ENCODE measurements around the gene FLT3LG. TPM values are rescaled to one million over a fixed set of nuclear protein-coding genes. Genes with fewer than 3 reads are reported as not detected.
A peak's percentile ranks its signal among the peaks of the same experiment; 100 is the strongest.

The FLT3LG gene
- total and polyA plus RNA-seq, 4 donors = 1.2 to 5.2 (median 4.5) TPM

GRCh38 chr19:49447485-49448431 lies 26.3 kb upstream of the FLT3LG start:
- H3K9me3 ChIP-seq (ENCODE audit: control insufficient read depth, insufficient read depth, low read length) = no peaks in the 10 kb centered on the region
- peaks cover 42% of the 10 kb centered on the region for H3K36me3 ChIP-seq (ENCODE audit: control insufficient read depth, insufficient read depth, low read length)
- H3K4me1 ChIP-seq (ENCODE audit: control insufficient read depth, insufficient read depth, low read length) = peaks cover 32% of the 10 kb centered on the region
- peaks cover 2% of the 10 kb centered on the region for H3K27me3 ChIP-seq (ENCODE audit: control insufficient read depth, insufficient read depth, low read length)
- no peak overlapping the region for H3K27ac ChIP-seq (ENCODE audit: low read depth, low read length)
- WGBS (ENCODE audit: insufficient coverage) = 53% methylated on average over 29 of the region's 32 CpGs
- no peak for DNase-seq (ENCODE audit: low read depth in 4 of 6, low spot score in 6 of 6)
- H3K4me3 ChIP-seq (ENCODE audit: low read depth, low read length) = no peak overlapping the region

- H3K36me3 ChIP-seq (ENCODE audit: control insufficient read depth, insufficient read depth, low read length) = peaks cover 42% of the 10 kb centered on the region
- H3K9me3 ChIP-seq (ENCODE audit: control insufficient read depth, insufficient read depth, low read length) = no peaks in the 10 kb centered on the region
- no peak overlapping the region for H3K27ac ChIP-seq (ENCODE audit: low read depth, low read length)
- WGBS (ENCODE audit: insufficient coverage) = 95% methylated on average over 4 of the region's 6 CpGs
- no peak overlapping the region for H3K4me3 ChIP-seq (ENCODE audit: low read depth, low read length)
- DNase-seq (ENCODE audit: low read depth in 4 of 6, low spot score in 6 of 6) = no peak
- peaks cover 29% of the 10 kb centered on the region for H3K4me1 ChIP-seq (ENCODE audit: control insufficient read depth, insufficient read depth, low read length)
- H3K27me3 ChIP-seq (ENCODE audit: control insufficient read depth, insufficient read depth, low read length) = no peaks in the 10 kb centered on the region
Measured at GRCh38 chr19:49448432-49448786, 25.6 kb upstream of the FLT3LG start.

GRCh38 chr19:49450405-49450804 lies 23.6 kb upstream of the FLT3LG start:
- H3K9me3 ChIP-seq (ENCODE audit: control insufficient read depth, insufficient read depth, low read length) = no peaks in the 10 kb centered on the region
- DNase-seq (ENCODE audit: low read depth in 4 of 6, low spot score in 6 of 6) = no peak
- H3K27ac ChIP-seq (ENCODE audit: low read depth, low read length) = no peak overlapping the region
- 93% methylated on average over 4 of the region's 7 CpGs for WGBS (ENCODE audit: insufficient coverage)
- no peak overlapping the region for H3K4me3 ChIP-seq (ENCODE audit: low read depth, low read length)
- H3K36me3 ChIP-seq (ENCODE audit: control insufficient read depth, insufficient read depth, low read length) = peaks cover 41% of the 10 kb centered on the region
- peaks cover 36% of the 10 kb centered on the region for H3K4me1 ChIP-seq (ENCODE audit: control insufficient read depth, insufficient read depth, low read length)
- H3K27me3 ChIP-seq (ENCODE audit: control insufficient read depth, insufficient read depth, low read length) = no peaks in the 10 kb centered on the region

- H3K27me3 ChIP-seq (ENCODE audit: control insufficient read depth, insufficient read depth, low read length) = no peaks in the 10 kb centered on the region
- H3K4me3 ChIP-seq (ENCODE audit: low read depth, low read length) = peak within 1 kb of the TSS; percentile 89
- no peaks in the 10 kb centered on the region for H3K9me3 ChIP-seq (ENCODE audit: control insufficient read depth, insufficient read depth, low read length)
- peak; percentile 92 to 100 (median 98) for DNase-seq (ENCODE audit: low read depth in 4 of 6, low spot score in 6 of 6)
- H3K27ac ChIP-seq (ENCODE audit: low read depth, low read length) = peak within 1 kb of the TSS; percentile 100
- H3K4me1 ChIP-seq (ENCODE audit: control insufficient read depth, insufficient read depth, low read length) = peaks cover 36% of the 10 kb centered on the region
- H3K36me3 ChIP-seq (ENCODE audit: control insufficient read depth, insufficient read depth, low read length) = peaks cover 33% of the 10 kb centered on the region
- under 1% methylated on average over 42 of the region's 42 CpGs for WGBS (ENCODE audit: insufficient coverage)
Measured at GRCh38 chr19:49451430-49452181, 22.4 kb upstream of the FLT3LG start, which contains the start of gene PIH1D1. PIH1D1 (minus strand) TSS chr19:49451814; CDS start chr19:49451574, 240 bp downstream.

GRCh38 chr19:49453013-49453756 lies 20.8 kb upstream of the FLT3LG start, which contains the start of gene ALDH16A1:
ALDH16A1 (plus strand) TSS chr19:49453225; CDS start chr19:49453332, 107 bp downstream.
- Histone ChIP-seq H3K4me3 (ENCODE audit: low read depth, low read length) (peak within 1 kb of the TSS; percentile 89), H3K27ac (ENCODE audit: low read depth, low read length) (peak within 1 kb of the TSS; percentile 100), H3K4me1 (ENCODE audit: control insufficient read depth, insufficient read depth, low read length) (peaks cover 36% of the 10 kb centered on the region), H3K36me3 (ENCODE audit: control insufficient read depth, insufficient read depth, low read length) (peaks cover 18% of the 10 kb centered on the region), H3K27me3 (ENCODE audit: control insufficient read depth, insufficient read depth, low read length) (no peaks in the 10 kb centered on the region), H3K9me3 (ENCODE audit: control insufficient read depth, insufficient read depth, low read length) (no peaks in the 10 kb centered on the region)
- DNase-seq (ENCODE audit: low read depth in 4 of 6, low spot score in 6 of 6) = peak; percentile 93 to 99 (median 97)
- WGBS (ENCODE audit: insufficient coverage) = 0% methylated on average over 66 of the region's 66 CpGs

- H3K4me1 ChIP-seq (ENCODE audit: control insufficient read depth, insufficient read depth, low read length) = peaks cover 36% of the 10 kb centered on the region
Measured at GRCh38 chr19:49453757-49454240, 20.2 kb upstream of the FLT3LG start.

GRCh38 chr19:49455773-49456172 lies 18.2 kb upstream of the FLT3LG start:
- H3K4me3 ChIP-seq (ENCODE audit: low read depth, low read length) = no peak overlapping the region
- H3K36me3 ChIP-seq (ENCODE audit: control insufficient read depth, insufficient read depth, low read length) = peaks cover 18% of the 10 kb centered on the region
- H3K9me3 ChIP-seq (ENCODE audit: control insufficient read depth, insufficient read depth, low read length) = no peaks in the 10 kb centered on the region
- peaks cover 26% of the 10 kb centered on the region for H3K4me1 ChIP-seq (ENCODE audit: control insufficient read depth, insufficient read depth, low read length)
- no peak overlapping the region for H3K27ac ChIP-seq (ENCODE audit: low read depth, low read length)
- DNase-seq (ENCODE audit: low read depth in 4 of 6, low spot score in 6 of 6) = no peak
- H3K27me3 ChIP-seq (ENCODE audit: control insufficient read depth, insufficient read depth, low read length) = no peaks in the 10 kb centered on the region
- WGBS (ENCODE audit: insufficient coverage) = 71% methylated on average over 1 of the region's 5 CpGs

More at GRCh38 chr19:49453757-49454240, 20.2 kb upstream of the FLT3LG start:
- WGBS (ENCODE audit: insufficient coverage) = 57% methylated on average over 5 of the region's 10 CpGs
- Histone ChIP-seq H3K36me3 (ENCODE audit: control insufficient read depth, insufficient read depth, low read length) (peaks cover 16% of the 10 kb centered on the region), H3K4me3 (ENCODE audit: low read depth, low read length) (peak overlapping the region; percentile 89), H3K27ac (ENCODE audit: low read depth, low read length) (peak overlapping the region; percentile 100), H3K9me3 (ENCODE audit: control insufficient read depth, insufficient read depth, low read length) (no peaks in the 10 kb centered on the region), H3K27me3 (ENCODE audit: control insufficient read depth, insufficient read depth, low read length) (no peaks in the 10 kb centered on the region)
- no peak for DNase-seq (ENCODE audit: low read depth in 4 of 6, low spot score in 6 of 6)

GRCh38 chr19:49456326-49456725 lies 17.7 kb upstream of the FLT3LG start:
- no peak overlapping the region for H3K4me3 ChIP-seq (ENCODE audit: low read depth, low read length)
- H3K27ac ChIP-seq (ENCODE audit: low read depth, low read length) = no peak overlapping the region
- H3K4me1 ChIP-seq (ENCODE audit: control insufficient read depth, insufficient read depth, low read length) = peaks cover 22% of the 10 kb centered on the region
- WGBS (ENCODE audit: insufficient coverage) = 83% methylated on average over 3 of the region's 5 CpGs
- no peak for DNase-seq (ENCODE audit: low read depth in 4 of 6, low spot score in 6 of 6)
- peaks cover 20% of the 10 kb centered on the region for H3K36me3 ChIP-seq (ENCODE audit: control insufficient read depth, insufficient read depth, low read length)
- H3K9me3 ChIP-seq (ENCODE audit: control insufficient read depth, insufficient read depth, low read length) = no peaks in the 10 kb centered on the region
- no peaks in the 10 kb centered on the region for H3K27me3 ChIP-seq (ENCODE audit: control insufficient read depth, insufficient read depth, low read length)

- WGBS (ENCODE audit: insufficient coverage) = 100% methylated on average over 1 of the region's 5 CpGs
- no peaks in the 10 kb centered on the region for H3K9me3 ChIP-seq (ENCODE audit: control insufficient read depth, insufficient read depth, low read length)
- H3K36me3 ChIP-seq (ENCODE audit: control insufficient read depth, insufficient read depth, low read length) = peaks cover 35% of the 10 kb centered on the region
- H3K27me3 ChIP-seq (ENCODE audit: control insufficient read depth, insufficient read depth, low read length) = no peaks in the 10 kb centered on the region
- no peak for DNase-seq (ENCODE audit: low read depth in 4 of 6, low spot score in 6 of 6)
- peaks cover 10% of the 10 kb centered on the region for H3K4me1 ChIP-seq (ENCODE audit: control insufficient read depth, insufficient read depth, low read length)
- H3K4me3 ChIP-seq (ENCODE audit: low read depth, low read length) = no peak overlapping the region
- H3K27ac ChIP-seq (ENCODE audit: low read depth, low read length) = no peak overlapping the region
Measured at GRCh38 chr19:49458567-49458903, 15.5 kb upstream of the FLT3LG start.
